ENCODE data around the gene CRX. TPM values are rescaled to one million over a fixed set of nuclear protein-coding genes. Genes with fewer than 3 reads are reported as not detected.

CRX gene
- total and polyA plus RNA-seq, 2 of the 13 experiments (the other 11 are each of a cell fraction or from before 2014, with no cell fraction given), result not detected

DNA sequence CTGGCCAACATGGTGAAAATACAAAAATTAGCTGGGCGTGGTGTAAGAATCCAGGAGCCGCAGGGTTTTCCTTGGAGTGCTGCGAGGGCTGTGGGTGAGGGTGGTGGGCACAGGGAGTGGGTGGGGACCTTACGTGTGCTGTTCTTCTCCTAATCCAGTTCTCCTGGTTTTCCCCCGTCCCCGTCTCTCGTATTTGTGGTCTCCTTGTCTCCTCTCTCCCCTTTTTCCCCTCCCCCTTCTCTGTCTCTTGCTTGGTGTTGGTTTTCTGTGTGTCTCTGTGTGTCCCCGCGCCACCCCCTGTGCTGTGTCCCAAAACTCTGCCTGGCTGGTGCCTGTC, 41.6 kb upstream of the CRX start (continued):
- TF ChIP-seq, protein P1, sequence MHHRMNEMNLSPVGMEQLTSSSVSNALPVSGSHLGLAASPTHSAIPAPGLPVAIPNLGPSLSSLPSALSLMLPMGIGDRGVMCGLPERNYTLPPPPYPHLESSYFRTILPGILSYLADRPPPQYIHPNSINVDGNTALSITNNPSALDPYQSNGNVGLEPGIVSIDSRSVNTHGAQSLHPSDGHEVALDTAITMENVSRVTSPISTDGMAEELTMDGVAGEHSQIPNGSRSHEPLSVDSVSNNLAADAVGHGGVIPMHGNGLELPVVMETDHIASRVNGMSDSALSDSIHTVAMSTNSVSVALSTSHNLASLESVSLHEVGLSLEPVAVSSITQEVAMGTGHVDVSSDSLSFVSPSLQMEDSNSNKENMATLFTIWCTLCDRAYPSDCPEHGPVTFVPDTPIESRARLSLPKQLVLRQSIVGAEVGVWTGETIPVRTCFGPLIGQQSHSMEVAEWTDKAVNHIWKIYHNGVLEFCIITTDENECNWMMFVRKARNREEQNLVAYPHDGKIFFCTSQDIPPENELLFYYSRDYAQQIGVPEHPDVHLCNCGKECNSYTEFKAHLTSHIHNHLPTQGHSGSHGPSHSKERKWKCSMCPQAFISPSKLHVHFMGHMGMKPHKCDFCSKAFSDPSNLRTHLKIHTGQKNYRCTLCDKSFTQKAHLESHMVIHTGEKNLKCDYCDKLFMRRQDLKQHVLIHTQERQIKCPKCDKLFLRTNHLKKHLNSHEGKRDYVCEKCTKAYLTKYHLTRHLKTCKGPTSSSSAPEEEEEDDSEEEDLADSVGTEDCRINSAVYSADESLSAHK (CRISPR knock-in tag; IDR thresholded peaks at IDR 0.05; ENCODE audit: borderline replicate concordance), result no peak
- TF ChIP-seq ADNP (CRISPR knock-in tag; IDR thresholded peaks at IDR 0.05), result no peak

DNA sequence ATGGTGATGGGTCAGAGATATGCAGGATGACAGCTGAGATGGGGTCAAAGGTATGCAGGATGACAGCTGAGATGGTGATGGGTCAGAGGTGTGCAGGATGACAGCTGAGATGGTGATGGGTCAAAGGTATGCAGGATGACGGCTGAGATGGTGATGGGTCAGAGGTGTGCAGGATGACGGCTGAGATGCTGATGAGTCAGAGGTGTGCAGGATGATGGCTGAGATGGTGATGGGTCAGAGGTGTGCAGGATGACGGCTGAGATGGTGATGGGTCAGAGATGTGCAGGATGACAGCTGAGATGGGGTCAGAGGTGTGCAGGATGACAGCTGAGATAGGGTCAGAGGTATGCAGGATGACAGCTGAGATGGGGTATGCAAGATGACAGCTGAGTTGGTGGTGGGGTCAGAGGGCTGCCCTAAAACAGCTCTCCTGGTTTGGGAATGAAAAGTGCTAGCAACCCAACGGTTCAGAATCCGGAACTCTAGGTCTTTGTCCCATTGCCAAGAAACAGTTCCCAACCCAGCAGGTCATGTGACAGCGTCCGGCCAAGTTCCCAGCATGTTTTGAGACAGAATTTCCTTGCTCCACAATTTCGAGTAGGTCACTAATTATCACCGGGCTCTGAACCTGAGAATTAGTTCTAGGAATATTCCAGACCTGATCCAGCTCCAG, 40.0 kb upstream of the CRX start:
- peaks cover 26% of the 10 kb centered on the region for H3K4me1 ChIP-seq (ENCODE audit: insufficient read depth, low read length)
- ATAC-seq (no peak), FAIRE-seq (no peak), DNase-seq (ENCODE audit: low spot score) (no peak)
- H3K9ac ChIP-seq (ENCODE audit: insufficient read depth, low read depth, low read length), result no peak overlapping the region
- no peak overlapping the region for H3K4me2 ChIP-seq (ENCODE audit: low read depth, low read length)
- peak; percentile 74 for TF ChIP-seq CREB1 (IDR thresholded peaks at IDR 0.05)
- TF ChIP-seq CREB1 (CRISPR knock-in tag; IDR thresholded peaks at IDR 0.05), result no peak
- no peak for TF ChIP-seq FOSL2 (CRISPR knock-in tag; IDR thresholded peaks at IDR 0.05)
- TF ChIP-seq, protein P2, sequence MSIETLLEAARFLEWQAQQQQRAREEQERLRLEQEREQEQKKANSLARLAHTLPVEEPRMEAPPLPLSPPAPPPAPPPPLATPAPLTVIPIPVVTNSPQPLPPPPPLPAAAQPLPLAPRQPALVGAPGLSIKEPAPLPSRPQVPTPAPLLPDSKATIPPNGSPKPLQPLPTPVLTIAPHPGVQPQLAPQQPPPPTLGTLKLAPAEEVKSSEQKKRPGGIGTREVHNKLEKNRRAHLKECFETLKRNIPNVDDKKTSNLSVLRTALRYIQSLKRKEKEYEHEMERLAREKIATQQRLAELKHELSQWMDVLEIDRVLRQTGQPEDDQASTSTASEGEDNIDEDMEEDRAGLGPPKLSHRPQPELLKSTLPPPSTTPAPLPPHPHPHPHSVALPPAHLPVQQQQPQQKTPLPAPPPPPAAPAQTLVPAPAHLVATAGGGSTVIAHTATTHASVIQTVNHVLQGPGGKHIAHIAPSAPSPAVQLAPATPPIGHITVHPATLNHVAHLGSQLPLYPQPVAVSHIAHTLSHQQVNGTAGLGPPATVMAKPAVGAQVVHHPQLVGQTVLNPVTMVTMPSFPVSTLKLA (IDR thresholded peaks at IDR 0.05), result 0 out of 2 replicates have a peak, but pooled peaks have one; percentile 6
- TF ChIP-seq NRL (CRISPR knock-in tag; IDR thresholded peaks at IDR 0.05; ENCODE audit: borderline replicate concordance), result no peak
- H3K9me3 ChIP-seq (ENCODE audit: low read length), result no peaks in the 10 kb centered on the region
- H3K27ac ChIP-seq (ENCODE audit: extremely low read length, insufficient read depth, low read length), result no peak overlapping the region
- in situ Hi-C loops (cut with HindIII; ENCODE audit: extremely low pct_ligation_motif_present, low pct_unique_long_range_greater_than_20kb) (no loop called here), intact Hi-C loops (cut with micrococcal nuclease; ENCODE audit: unreplicated experiment) (no loop called here)
- no peaks in the 10 kb centered on the region; a peak in 1 of 5 replicates for H3K27me3 ChIP-seq (ENCODE audit: control insufficient read depth in 1 of 2, insufficient read depth in 2 of 2, low read length in 2 of 2)
- peaks cover 1 to 22% of the 10 kb centered on the region in 2 experiments; a peak in 4 of 5 replicates for H3K36me3 ChIP-seq (replicated peaks in 1 of 2; ENCODE audit: control insufficient read depth in 1 of 2, insufficient read depth in 2 of 2, low read length in 2 of 2)
- BruUV-seq (replicated peaks), result no TSS peak
- no peaks in the 10 kb centered on the region for H4K20me1 ChIP-seq (ENCODE audit: insufficient read depth, low read length)
- H3K79me2 ChIP-seq (ENCODE audit: insufficient read depth, low read length), result peaks cover 18% of the 10 kb centered on the region
- ChIA-PET CTCF (ENCODE audit: low intra/inter-chr PET ratio, low total read pairs) (no interaction called here), POLR2A (interaction anchor here (0.7 kb wide), 1 partner anchor 44 kb away, joined by 3 read pairs; no protein-coding TSS in a partner anchor)
- H2AFZ ChIP-seq (ENCODE audit: low read length), result no peak overlapping the region
- WGBS (ENCODE audit: low lambda C conversion rate), result 94% methylated on average over 9 of the region's 9 CpGs
- H3K4me3 ChIP-seq (replicated peaks in 1 of 3; ENCODE audit: insufficient read depth in 1 of 3, low read depth in 2 of 3, low read length in 3 of 3), result no peak overlapping the region

Data from HepG2 (cell line).